Central memory CD8-positive, alpha-beta T cell (primary cell): Measurements from ENCODE around the gene NAPA.

Source experiments
- ATAC-seq: fragments of 150-1000 bp; cut with Tn5 transposase; replicated peaks from 2 replicates; pipeline ENCODE4 v1.10.0; 2022; ENCODE audit warnings: mild to moderate bottlenecking, moderate FRiP score, moderate number of reproducible peaks; ENCODE audit not compliant: poor library complexity, severe bottlenecking; ENCODE audit errors: extremely low read depth
- DNase-seq, 2 donors: peaks; one replicate each; pipeline ENCODE4 v3.0.0; 2021; ENCODE audit warnings: low spot score in 2 of 2
- H3K27ac Mint-ChIP-seq: one replicate; pipeline ENCODE4 v1.8.0; 2022; ENCODE audit warnings: low read depth, mild to moderate bottlenecking, moderate library complexity, mixed read lengths
- H3K27me3 Mint-ChIP-seq: one replicate; pipeline ENCODE4 v1.8.0; 2022; ENCODE audit warnings: mixed read lengths
- H3K36me3 Mint-ChIP-seq: one replicate; pipeline ENCODE4 v1.8.0; 2022; ENCODE audit warnings: mild to moderate bottlenecking, moderate library complexity, mixed read lengths; ENCODE audit not compliant: insufficient read depth
- H3K4me1 Mint-ChIP-seq: one replicate; pipeline ENCODE4 v1.8.0; 2022; ENCODE audit warnings: mixed read lengths
- H3K4me3 Mint-ChIP-seq: one replicate; pipeline ENCODE4 v1.8.0; 2022; ENCODE audit warnings: mild to moderate bottlenecking, moderate library complexity, mixed read lengths
- H3K9me3 Mint-ChIP-seq: one replicate; pipeline ENCODE4 v1.8.0; 2022; ENCODE audit warnings: mixed read lengths

The NAPA gene

GRCh38 chr19:47447470-47448359 is 67.1 kb downstream of the NAPA start:
- Mint-ChIP-seq H3K4me3 (peak overlapping the region; percentile 50), H3K9me3 (no peaks in the 10 kb centered on the region), H3K36me3 (no peaks in the 10 kb centered on the region), H3K4me1 (peaks cover 43% of the 10 kb centered on the region), H3K27me3 (peaks cover 84% of the 10 kb centered on the region), H3K27ac (no peak overlapping the region)
- ATAC-seq (peak; percentile 15), DNase-seq (peak in 1 of 2 donors; percentile 14)

- Mint-ChIP-seq H3K9me3 (no peaks in the 10 kb centered on the region), H3K36me3 (no peaks in the 10 kb centered on the region), H3K4me1 (peaks cover 43% of the 10 kb centered on the region), H3K27me3 (peaks cover 90% of the 10 kb centered on the region), H3K27ac (no peak overlapping the region), H3K4me3 (peak overlapping the region; percentile 50)
- ATAC-seq, result no peak
- DNase-seq, result no peak
Observed at GRCh38 chr19:47446534-47447469, 68.1 kb downstream of the NAPA start.

GRCh38 chr19:47445937-47446402 is 68.9 kb downstream of the NAPA start:
- Mint-ChIP-seq H3K27me3 (peaks cover 93% of the 10 kb centered on the region), H3K27ac (no peak overlapping the region), H3K4me1 (peaks cover 43% of the 10 kb centered on the region), H3K4me3 (peak overlapping the region; percentile 61), H3K9me3 (no peaks in the 10 kb centered on the region), H3K36me3 (no peaks in the 10 kb centered on the region)
- DNase-seq, result peak; percentile 46 to 47
- ATAC-seq, result peak; percentile 86

- Mint-ChIP-seq H3K4me1 (peaks cover 43% of the 10 kb centered on the region), H3K27ac (no peak overlapping the region), H3K36me3 (no peaks in the 10 kb centered on the region), H3K27me3 (peaks cover 95% of the 10 kb centered on the region), H3K4me3 (peak overlapping the region; percentile 61), H3K9me3 (no peaks in the 10 kb centered on the region)
- ATAC-seq (no peak), DNase-seq (no peak)
Observed at GRCh38 chr19:47445527-47445926, 69.3 kb downstream of the NAPA start.

- peaks cover 43% of the 10 kb centered on the region for H3K4me1 Mint-ChIP-seq
- H3K4me3 Mint-ChIP-seq, result peak overlapping the region; percentile 61
- no peak for ATAC-seq
- peaks cover 95% of the 10 kb centered on the region for H3K27me3 Mint-ChIP-seq
- H3K27ac Mint-ChIP-seq, result no peak overlapping the region
- peak in 1 of 2 donors; percentile 21 for DNase-seq
- no peaks in the 10 kb centered on the region for H3K36me3 Mint-ChIP-seq
- H3K9me3 Mint-ChIP-seq, result no peaks in the 10 kb centered on the region
Observed at GRCh38 chr19:47444388-47444821, 70.5 kb downstream of the NAPA start.

- H3K9me3 Mint-ChIP-seq, result no peaks in the 10 kb centered on the region
- H3K4me1 Mint-ChIP-seq, result peaks cover 43% of the 10 kb centered on the region
- DNase-seq (no peak), ATAC-seq (no peak)
- H3K27me3 Mint-ChIP-seq, result peaks cover 95% of the 10 kb centered on the region
- H3K27ac Mint-ChIP-seq, result no peak overlapping the region
- no peak overlapping the region for H3K4me3 Mint-ChIP-seq
- H3K36me3 Mint-ChIP-seq, result no peaks in the 10 kb centered on the region
Observed at GRCh38 chr19:47443331-47443730, 71.5 kb downstream of the NAPA start.

- Mint-ChIP-seq H3K9me3 (no peaks in the 10 kb centered on the region), H3K4me3 (no peak overlapping the region), H3K36me3 (peaks cover 3% of the 10 kb centered on the region), H3K27ac (no peak overlapping the region), H3K27me3 (peaks cover 87% of the 10 kb centered on the region), H3K4me1 (peaks cover 38% of the 10 kb centered on the region)
- DNase-seq, result no peak
- ATAC-seq, result no peak
Observed at GRCh38 chr19:47438793-47439220, 76.1 kb downstream of the NAPA start.
